ENCODE measurements around the gene GLTP.

Gene GLTP

GRCh38 chr12:109842021-109842420 lies 38.3 kb downstream of the GLTP start:
- DNase-seq (ENCODE audit: low read depth): no peak

GRCh38 chr12:109841356-109841755 lies 39.0 kb downstream of the GLTP start:
- DNase-seq (ENCODE audit: low read depth): no peak

- DNase-seq (ENCODE audit: low read depth): no peak
Measured at GRCh38 chr12:109840305-109841074, 39.9 kb downstream of the GLTP start.

GRCh38 chr12:109839444-109839843 lies 40.9 kb downstream of the GLTP start:
- no peak for DNase-seq (ENCODE audit: low read depth)

GRCh38 chr12:109836916-109837315 lies 43.4 kb downstream of the GLTP start:
- no peak for DNase-seq (ENCODE audit: low read depth)

GRCh38 chr12:109835827-109836226 lies 44.5 kb downstream of the GLTP start:
- no peak for DNase-seq (ENCODE audit: low read depth)

- DNase-seq (ENCODE audit: low read depth): no peak
Measured at GRCh38 chr12:109833307-109834189, 46.8 kb downstream of the GLTP start, which contains the start of gene TRPV4. Gene TRPV4 (minus strand): TSS chr12:109833398. CDS start chr12:109814796, 18,602 bp downstream.

DNA sequence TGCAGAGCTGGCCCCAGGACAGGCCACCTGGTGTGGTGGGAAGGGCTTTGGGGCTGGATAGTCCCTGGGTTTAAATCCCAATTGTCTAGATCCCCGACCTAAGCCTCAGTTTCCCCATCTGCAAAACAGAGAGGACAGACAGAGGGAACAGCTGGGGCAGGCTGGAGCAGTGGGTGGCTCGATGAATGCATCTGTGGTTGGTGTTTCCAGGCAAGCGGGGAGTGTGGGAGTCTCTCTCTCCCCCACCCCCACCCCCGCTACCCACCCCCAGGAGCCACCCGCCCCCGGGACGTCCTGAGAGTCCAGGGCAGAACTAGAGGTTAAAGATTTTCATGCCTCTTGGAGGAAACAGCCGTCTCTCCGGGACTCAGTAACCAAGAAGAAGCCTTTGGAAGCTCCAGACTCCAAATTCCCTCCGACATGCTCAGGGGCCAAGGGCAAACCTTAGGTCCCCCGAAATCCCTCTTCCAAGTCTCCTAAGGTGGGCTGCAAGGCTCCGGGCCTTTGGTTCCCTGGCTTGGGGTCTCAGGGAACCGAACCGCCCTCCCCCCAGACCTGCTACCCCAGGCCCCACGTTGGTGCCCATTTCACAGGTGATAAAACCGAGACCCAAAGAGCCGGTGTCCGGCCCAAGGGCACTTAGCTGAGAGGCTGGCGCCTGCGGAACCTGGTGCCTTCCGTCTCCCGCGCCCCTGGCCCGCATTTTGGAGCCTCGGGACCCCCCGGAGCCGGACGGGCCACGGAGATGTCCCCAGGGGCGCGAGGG lies 47.6 kb downstream of the GLTP start:
- no peak for DNase-seq (ENCODE audit: low read depth)

GRCh38 chr12:109831929-109832328 lies 48.4 kb downstream of the GLTP start:
- DNase-seq (ENCODE audit: low read depth): no peak

DNA sequence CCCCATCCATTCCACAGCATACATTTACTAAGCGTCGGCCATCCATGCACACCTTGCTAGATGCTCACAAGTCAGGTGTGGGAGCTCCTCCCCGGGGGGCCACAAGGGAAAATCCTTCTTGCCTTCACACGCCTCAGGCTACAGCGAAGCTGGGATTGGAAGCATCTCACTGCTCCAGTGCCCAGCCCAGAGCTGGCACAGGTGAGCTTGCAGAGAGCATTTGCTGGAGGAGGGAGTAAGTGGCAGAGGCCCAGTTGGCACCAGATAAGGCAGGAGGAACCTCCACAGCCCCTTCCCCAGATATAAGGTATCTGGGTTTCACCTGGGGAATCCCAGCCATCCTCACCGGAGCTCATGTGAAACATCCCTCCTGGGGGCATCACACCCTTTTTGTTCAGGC lies 49.0 kb downstream of the GLTP start:
- DNase-seq (ENCODE audit: low read depth): no peak

DNA sequence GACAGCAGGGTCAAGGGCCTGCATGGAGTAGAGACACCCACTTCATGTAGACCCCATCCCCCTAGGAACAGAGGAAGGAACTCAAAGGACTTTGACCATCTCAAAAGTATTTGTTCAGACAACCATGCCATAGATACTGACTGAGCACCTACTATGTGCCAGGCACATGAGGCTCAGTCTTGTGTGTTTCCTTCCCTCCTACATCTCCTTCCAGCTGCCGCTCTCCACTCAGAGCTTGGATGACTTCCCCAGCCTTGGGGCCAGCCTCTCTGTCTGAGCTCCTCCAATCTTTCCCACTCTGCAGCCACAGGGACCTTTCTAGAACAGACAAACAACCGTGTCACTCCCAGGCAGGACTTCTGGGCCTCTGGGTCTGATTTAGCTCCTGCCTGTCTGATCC lies 49.6 kb downstream of the GLTP start:
- DNase-seq (ENCODE audit: low read depth): no peak

GRCh38 chr12:109830267-109830666 lies 50.1 kb downstream of the GLTP start:
- no peak for DNase-seq (ENCODE audit: low read depth)

GRCh38 chr12:109829667-109830066 lies 50.7 kb downstream of the GLTP start:
- no peak for DNase-seq (ENCODE audit: low read depth)

GRCh38 chr12:109828754-109829511 lies 51.4 kb downstream of the GLTP start:
- DNase-seq (ENCODE audit: low read depth): no peak

- no peak for DNase-seq (ENCODE audit: low read depth)
Measured at GRCh38 chr12:109827566-109828550, 52.5 kb downstream of the GLTP start.

- DNase-seq (ENCODE audit: low read depth): no peak
Measured at GRCh38 chr12:109827080-109827479, 53.3 kb downstream of the GLTP start.

DNA sequence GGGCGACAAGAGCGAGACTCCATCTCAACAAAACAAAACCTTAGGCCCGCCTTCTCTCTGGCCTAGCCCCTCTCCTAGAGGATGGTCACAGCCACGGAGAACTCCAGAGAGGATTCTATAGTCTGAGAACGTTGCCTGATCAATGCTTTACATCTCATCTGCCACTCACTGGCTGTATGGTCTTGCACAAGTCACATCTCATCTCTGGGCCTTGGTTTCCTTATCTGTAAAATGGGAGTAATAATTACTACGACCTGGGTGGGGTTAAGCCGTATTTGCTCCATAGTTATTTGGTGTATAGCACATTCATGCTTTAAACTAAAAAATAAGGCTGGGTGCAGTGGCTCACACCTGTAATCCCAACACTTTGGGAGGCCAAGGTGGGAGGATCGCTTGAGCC lies 55.6 kb downstream of the GLTP start:
- no peak for DNase-seq (ENCODE audit: low read depth)

- DNase-seq (ENCODE audit: low read depth): no peak
Measured at GRCh38 chr12:109822951-109823411, 57.4 kb downstream of the GLTP start.

DNA sequence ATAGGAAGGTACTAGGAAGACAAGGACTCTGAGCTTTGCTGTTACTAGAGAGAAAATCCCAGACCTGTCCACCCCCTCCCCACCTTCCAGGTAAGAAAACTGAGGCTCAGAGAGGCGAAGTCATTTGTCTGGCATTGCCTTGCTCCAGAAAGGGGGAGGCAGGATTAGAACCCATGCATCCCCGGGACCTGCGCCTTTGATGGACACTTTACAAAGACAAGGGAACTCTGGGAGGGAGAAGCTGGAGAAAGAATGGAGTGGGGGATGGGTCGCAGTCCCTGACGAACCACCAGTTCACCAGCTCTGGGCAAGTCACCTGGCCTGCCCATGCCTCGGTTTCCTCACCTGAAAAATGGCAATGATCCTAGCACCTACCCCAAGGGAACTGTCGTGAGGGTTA lies 57.9 kb downstream of the GLTP start:
- DNase-seq (ENCODE audit: low read depth): no peak

- DNase-seq (ENCODE audit: low read depth): no peak
Measured at GRCh38 chr12:109821968-109822367, 58.4 kb downstream of the GLTP start.

All from non-pigmented ciliary epithelial cell (primary cell).